MCF 10A (cell line): ENCODE measurements around the gene STPG1. TPM values are rescaled to one million over a fixed set of nuclear protein-coding genes. Genes with fewer than 3 reads are reported as not detected.

Source experiments
- BruUV-seq: library from RNA; stranded (reverse); fragments of 400-500 nt; replicated peaks from 2 replicates; lab custom pipeline; 2021; lab: Mats Ljungman, UMichigan
- CTCF ChIA-PET: fragments of 300-600 bp; sonication (Branson Sonifier 250); formaldehyde crosslinking; extraction: SDS; loops from one replicate; lab custom pipeline; 2021; ENCODE audit warnings: antibody characterized with exemption, inconsistent platforms; lab: Yijun Ruan, JAX
- POLR2A ChIA-PET: fragments of 300-600, 350-650 bp; sonication (Branson Sonifier 250); formaldehyde crosslinking; extraction: SDS; loops from one replicate; lab custom pipeline; 2020; ENCODE audit warnings: antibody characterized with exemption, inconsistent platforms; lab: Yijun Ruan, JAX
- DNase-seq: peaks from one replicate; pipeline ENCODE4 v3.0.0-alpha.2; 2018; ENCODE audit not compliant: unreplicated experiment
- H3K27ac Mint-ChIP-seq: one replicate; pipeline ENCODE4 v1.8.0; 2022; ENCODE audit warnings: mild to moderate bottlenecking, low read depth, mixed read lengths; ENCODE audit not compliant: unreplicated experiment
- H3K27me3 Mint-ChIP-seq: one replicate; pipeline ENCODE4 v1.8.0; 2022; ENCODE audit warnings: mixed read lengths; ENCODE audit not compliant: insufficient read depth, unreplicated experiment
- H3K36me3 Mint-ChIP-seq: one replicate; pipeline ENCODE4 v1.8.0; 2022; ENCODE audit warnings: mild to moderate bottlenecking, moderate library complexity, mixed read lengths; ENCODE audit not compliant: insufficient read depth, unreplicated experiment
- H3K4me1 Mint-ChIP-seq: one replicate; pipeline ENCODE4 v1.8.0; 2022; ENCODE audit warnings: mixed read lengths; ENCODE audit not compliant: insufficient read depth, unreplicated experiment
- H3K4me3 Mint-ChIP-seq: one replicate; pipeline ENCODE4 v1.8.0; 2022; ENCODE audit warnings: mild to moderate bottlenecking, moderate library complexity, mixed read lengths; ENCODE audit not compliant: unreplicated experiment
- H3K9me3 Mint-ChIP-seq: one replicate; pipeline ENCODE4 v1.8.0; 2022; ENCODE audit warnings: mixed read lengths; ENCODE audit not compliant: unreplicated experiment
- intact Hi-C: fragments of 100-400 bp; cut with micrococcal nuclease; formaldehyde crosslinking; loops from 2 replicates; pipeline ENCODE4 v1.14.1; 2022
- total RNA-seq: library from RNA; stranded (reverse); gene quantifications from 2 replicates; pipeline ENCODE4 v1.2.3, GENCODE V29; 2022
- TF ChIP-seq, protein P1 (sequence below): fragments of 200-600 bp; IDR thresholded peaks from one replicate; pipeline ENCODE4 v1.8.0; 2022; ENCODE audit warnings: antibody characterized with exemption, mild to moderate bottlenecking; ENCODE audit not compliant: unreplicated experiment

The STPG1 gene
- total RNA-seq, 1 experiment from 2014 or later, result 19.7 TPM

DNA sequence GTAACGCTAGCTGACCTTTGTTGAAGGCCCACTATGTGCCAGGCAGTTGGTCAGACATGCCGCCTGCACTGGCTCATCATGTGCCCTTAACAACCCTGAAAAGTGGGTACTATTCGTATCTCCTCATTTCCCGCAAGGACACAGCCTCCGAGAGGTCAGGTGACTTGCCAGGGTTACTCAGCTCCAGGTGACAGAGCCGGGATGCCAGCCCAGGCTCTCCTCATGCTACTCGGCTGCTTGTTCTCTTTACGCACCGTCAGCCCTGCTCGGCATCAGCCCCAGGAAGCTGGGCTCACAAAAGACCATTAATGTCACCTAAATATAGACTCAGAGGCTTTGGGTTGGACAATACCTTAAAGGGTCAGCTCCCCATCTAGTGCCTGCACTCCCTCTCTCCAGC is 65.4 kb downstream of the STPG1 start:
- Mint-ChIP-seq H3K4me3 (no peak overlapping the region), H3K27me3 (no peaks in the 10 kb centered on the region), H3K36me3 (peaks cover 4% of the 10 kb centered on the region), H3K27ac (no peak overlapping the region), H3K4me1 (peaks cover 14% of the 10 kb centered on the region), H3K9me3 (no peaks in the 10 kb centered on the region)
- ChIA-PET POLR2A (interaction anchor here (1.2 to 1.7 kb wide), 3 partner anchors 10 to 28 kb away, joined by 3 to 4 read pairs (median 3); partner anchors contain the start of gene GRHL3), CTCF (interaction anchor here (0.7 to 1.1 kb wide), 2 partner anchors 17 to 146 kb away, joined by 3 read pairs; no protein-coding TSS in a partner anchor)
- BruUV-seq, result no TSS peak
- intact Hi-C loops, result no loop called here
- DNase-seq, result no peak
- TF ChIP-seq, protein P1, sequence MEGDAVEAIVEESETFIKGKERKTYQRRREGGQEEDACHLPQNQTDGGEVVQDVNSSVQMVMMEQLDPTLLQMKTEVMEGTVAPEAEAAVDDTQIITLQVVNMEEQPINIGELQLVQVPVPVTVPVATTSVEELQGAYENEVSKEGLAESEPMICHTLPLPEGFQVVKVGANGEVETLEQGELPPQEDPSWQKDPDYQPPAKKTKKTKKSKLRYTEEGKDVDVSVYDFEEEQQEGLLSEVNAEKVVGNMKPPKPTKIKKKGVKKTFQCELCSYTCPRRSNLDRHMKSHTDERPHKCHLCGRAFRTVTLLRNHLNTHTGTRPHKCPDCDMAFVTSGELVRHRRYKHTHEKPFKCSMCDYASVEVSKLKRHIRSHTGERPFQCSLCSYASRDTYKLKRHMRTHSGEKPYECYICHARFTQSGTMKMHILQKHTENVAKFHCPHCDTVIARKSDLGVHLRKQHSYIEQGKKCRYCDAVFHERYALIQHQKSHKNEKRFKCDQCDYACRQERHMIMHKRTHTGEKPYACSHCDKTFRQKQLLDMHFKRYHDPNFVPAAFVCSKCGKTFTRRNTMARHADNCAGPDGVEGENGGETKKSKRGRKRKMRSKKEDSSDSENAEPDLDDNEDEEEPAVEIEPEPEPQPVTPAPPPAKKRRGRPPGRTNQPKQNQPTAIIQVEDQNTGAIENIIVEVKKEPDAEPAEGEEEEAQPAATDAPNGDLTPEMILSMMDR, result no peak

DNA sequence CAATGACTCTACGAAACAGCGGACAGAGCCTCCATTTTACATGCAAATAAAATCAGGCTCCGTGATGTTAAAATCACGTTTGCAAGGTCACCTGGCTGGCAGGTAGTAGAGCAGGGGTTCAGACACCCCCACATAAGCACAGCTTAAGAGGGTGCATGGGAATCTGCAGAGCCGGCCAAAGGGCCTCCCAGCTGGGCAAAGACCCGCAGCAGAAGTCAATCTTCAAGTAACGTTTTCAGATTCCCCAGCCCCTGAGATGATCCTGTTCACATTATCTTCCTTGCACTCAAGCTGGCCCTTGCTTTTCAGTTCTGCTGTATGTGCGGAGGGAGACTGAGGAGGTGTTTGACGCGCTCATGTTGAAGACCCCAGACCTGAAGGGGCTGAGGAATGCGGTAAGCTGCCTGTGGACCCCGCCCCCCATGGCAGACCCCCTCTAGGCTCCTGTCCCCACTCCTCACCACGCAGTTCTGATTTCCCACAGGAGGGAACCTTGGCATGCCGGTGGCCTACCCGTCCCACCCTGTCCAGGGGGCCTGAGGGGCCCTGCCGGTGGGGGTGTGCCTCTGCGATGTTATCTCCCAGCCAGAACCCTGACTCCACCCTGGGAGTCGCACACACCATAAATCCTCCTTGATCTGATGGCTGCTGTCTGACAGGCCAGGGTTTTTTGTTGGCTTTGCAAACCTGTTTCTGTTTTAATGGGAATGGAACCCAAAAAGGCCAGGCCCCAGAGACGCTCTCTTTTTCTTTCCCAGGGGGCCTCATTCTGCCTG is 66.2 kb downstream of the STPG1 start:
- Mint-ChIP-seq H3K4me3 (no peak overlapping the region), H3K9me3 (no peaks in the 10 kb centered on the region), H3K27ac (no peak overlapping the region), H3K4me1 (peaks cover 14% of the 10 kb centered on the region), H3K27me3 (no peaks in the 10 kb centered on the region), H3K36me3 (peaks cover 2% of the 10 kb centered on the region)
- TF ChIP-seq, protein P1, result no peak
- POLR2A ChIA-PET, result interaction anchor here (1.2 to 1.7 kb wide), 3 partner anchors 9 to 28 kb away, joined by 3 to 4 read pairs (median 3); partner anchors contain the start of gene GRHL3
- no peak for DNase-seq
- BruUV-seq, result no TSS peak
- CTCF ChIA-PET, result interaction anchor here (0.9 to 1.1 kb wide), 2 partner anchors 145 to 148 kb away, joined by 3 to 7 read pairs; no protein-coding TSS in a partner anchor
- intact Hi-C loops, result no loop called here

DNA sequence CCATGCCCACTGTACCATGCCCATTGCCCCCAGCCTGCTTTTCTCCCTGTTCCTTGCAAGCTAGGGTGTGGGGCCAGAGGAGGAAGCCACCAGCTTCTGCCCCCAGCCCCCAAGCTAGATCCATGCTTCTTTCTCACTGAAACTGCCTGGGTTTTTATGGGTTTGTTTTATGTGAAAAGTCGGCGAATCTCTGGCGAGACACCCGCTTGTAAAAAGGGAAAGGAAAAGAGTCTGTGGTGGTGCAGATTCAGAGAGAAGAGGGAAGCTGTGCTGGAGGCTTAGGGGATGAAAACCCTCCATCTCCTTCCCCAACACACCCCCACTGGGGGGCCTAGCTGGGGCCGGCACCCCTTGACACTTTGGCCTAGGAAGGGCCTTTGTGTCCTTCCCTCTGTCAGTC is 68.2 kb downstream of the STPG1 start:
- POLR2A ChIA-PET, result no interaction called here
- BruUV-seq, result no TSS peak
- intact Hi-C loops, result no loop called here
- Mint-ChIP-seq H3K4me1 (peaks cover 11% of the 10 kb centered on the region), H3K27me3 (no peaks in the 10 kb centered on the region), H3K27ac (no peak overlapping the region), H3K4me3 (no peak overlapping the region), H3K9me3 (no peaks in the 10 kb centered on the region), H3K36me3 (peaks cover 11% of the 10 kb centered on the region)
- CTCF ChIA-PET, result no interaction called here
- TF ChIP-seq, protein P1, result no peak
- no peak for DNase-seq

DNA sequence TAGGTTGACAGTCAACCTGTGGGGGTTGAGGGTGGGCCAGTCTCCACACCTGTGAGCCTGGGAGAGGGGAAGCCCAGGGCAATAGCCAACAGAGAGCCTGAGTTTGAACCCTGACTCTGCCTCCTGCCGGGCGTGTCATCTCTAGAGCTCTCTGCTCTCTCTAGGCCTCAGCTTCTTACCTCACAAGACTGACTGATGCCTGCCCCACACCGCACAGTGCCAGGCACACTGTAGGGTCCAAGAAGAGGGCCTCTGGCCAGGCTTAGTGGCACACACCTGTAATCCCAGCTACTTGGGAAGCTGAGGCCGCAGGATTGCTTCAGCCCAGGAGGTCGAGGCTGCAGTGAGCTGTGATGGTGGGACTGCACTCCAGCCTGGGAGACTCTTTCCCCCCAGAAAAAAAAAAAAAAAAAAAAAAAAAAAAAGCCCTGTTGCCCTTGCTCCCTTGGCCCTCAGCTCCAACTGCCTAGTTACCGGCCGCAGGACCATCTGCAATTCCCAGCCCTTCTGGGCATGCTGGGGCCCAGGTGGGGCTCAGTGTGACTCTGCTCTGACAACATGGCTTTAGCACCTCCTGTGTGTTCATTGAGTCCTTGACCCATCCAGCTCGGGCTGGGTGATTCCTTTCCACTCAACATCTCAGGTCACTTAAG is 69.4 kb downstream of the STPG1 start:
- no peaks in the 10 kb centered on the region for H3K4me1 Mint-ChIP-seq
- ChIA-PET POLR2A (no interaction called here), CTCF (no interaction called here)
- intact Hi-C loops, result no loop called here
- H3K27ac Mint-ChIP-seq, result no peak overlapping the region
- no peak for DNase-seq
- H3K4me3 Mint-ChIP-seq, result no peak overlapping the region
- BruUV-seq, result no TSS peak
- no peaks in the 10 kb centered on the region for H3K9me3 Mint-ChIP-seq
- no peaks in the 10 kb centered on the region for H3K27me3 Mint-ChIP-seq
- TF ChIP-seq, protein P1, result no peak
- H3K36me3 Mint-ChIP-seq, result peaks cover 11% of the 10 kb centered on the region
